Measurements from ENCODE around the gene RFC2.

DNA sequence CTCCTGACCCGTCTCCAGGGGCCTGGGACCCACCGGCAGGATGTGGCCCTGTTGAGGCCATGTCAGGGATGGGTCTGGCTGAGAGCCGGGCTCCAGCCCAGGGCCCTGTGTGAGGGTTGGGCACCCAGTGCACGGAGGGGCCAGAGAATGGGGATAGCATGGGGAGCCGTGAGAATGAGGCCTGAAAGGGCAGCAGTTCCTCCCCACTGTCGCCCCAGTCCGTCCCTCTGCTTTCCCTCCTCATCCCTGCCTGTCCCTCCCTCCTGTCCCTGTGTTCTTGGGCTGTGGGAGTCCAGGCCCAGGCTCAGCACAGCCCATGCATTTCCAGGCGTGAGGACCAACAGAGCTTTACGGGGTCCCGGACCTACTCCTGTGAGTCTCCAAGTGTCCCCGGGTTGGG lies 34.8 kb downstream of the RFC2 start:
- TF ChIP-seq, protein P1, sequence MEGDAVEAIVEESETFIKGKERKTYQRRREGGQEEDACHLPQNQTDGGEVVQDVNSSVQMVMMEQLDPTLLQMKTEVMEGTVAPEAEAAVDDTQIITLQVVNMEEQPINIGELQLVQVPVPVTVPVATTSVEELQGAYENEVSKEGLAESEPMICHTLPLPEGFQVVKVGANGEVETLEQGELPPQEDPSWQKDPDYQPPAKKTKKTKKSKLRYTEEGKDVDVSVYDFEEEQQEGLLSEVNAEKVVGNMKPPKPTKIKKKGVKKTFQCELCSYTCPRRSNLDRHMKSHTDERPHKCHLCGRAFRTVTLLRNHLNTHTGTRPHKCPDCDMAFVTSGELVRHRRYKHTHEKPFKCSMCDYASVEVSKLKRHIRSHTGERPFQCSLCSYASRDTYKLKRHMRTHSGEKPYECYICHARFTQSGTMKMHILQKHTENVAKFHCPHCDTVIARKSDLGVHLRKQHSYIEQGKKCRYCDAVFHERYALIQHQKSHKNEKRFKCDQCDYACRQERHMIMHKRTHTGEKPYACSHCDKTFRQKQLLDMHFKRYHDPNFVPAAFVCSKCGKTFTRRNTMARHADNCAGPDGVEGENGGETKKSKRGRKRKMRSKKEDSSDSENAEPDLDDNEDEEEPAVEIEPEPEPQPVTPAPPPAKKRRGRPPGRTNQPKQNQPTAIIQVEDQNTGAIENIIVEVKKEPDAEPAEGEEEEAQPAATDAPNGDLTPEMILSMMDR (conservative IDR thresholded peaks at IDR 0.05 in 1 of 2, IDR thresholded peaks at IDR 0.05 in 1 of 2; ENCODE audit: low read depth in 1 of 2, low read length in 2 of 2) = no peak
- no peak for TF ChIP-seq EZH2 (IDR thresholded peaks at IDR 0.05; ENCODE audit: low read length, missing control alignments)
